Muscle layer of duodenum (tissue), 2 donors: ENCODE measurements around the gene SPECC1.
"Not testable (repeated sequence)": the region's sequence is repeated elsewhere in the genome, so short reads cannot be mapped to it uniquely, and the experiment has no call there.

Source experiments
- H3K27ac ChIP-seq: one replicate; pipeline ENCODE4 v1.7.0; 2013; ENCODE audit warnings: mild to moderate bottlenecking, low read length
- H3K27me3 ChIP-seq: one replicate; pipeline ENCODE4 v1.7.0; 2013; ENCODE audit warnings: low read depth, mild to moderate bottlenecking, control low read depth, low read length
- H3K36me3 ChIP-seq, 2 donors: one replicate each; pipeline ENCODE4 v1.7.0; 2013; ENCODE audit warnings: low read length in 2 of 2, control low read depth in 1 of 2, mild to moderate bottlenecking in 1 of 2; ENCODE audit not compliant: insufficient read depth in 2 of 2, control insufficient read depth in 1 of 2
- H3K4me1 ChIP-seq, 2 donors: one replicate each; pipeline ENCODE4 v1.7.0; 2013; ENCODE audit warnings: low read length in 2 of 2, mild to moderate bottlenecking in 2 of 2, control low read depth in 1 of 2, moderate library complexity in 1 of 2; ENCODE audit not compliant: insufficient read depth in 2 of 2, control insufficient read depth in 1 of 2
- H3K4me3 ChIP-seq, 2 donors: one replicate each; pipeline ENCODE4 v1.7.0; 2013; ENCODE audit warnings: low read length in 2 of 2, low read depth in 1 of 2, mild to moderate bottlenecking in 1 of 2
- H3K9me3 ChIP-seq, 2 donors: one replicate each; pipeline ENCODE4 v1.7.0; 2013; ENCODE audit warnings: low read length in 2 of 2, control low read depth in 1 of 2, mild to moderate bottlenecking in 1 of 2; ENCODE audit not compliant: control insufficient read depth in 1 of 2
- donor health status: healthy.

SPECC1 gene

GRCh38 chr17:20217677-20218076 lies 208.5 kb downstream of the SPECC1 start:
- H3K4me3 ChIP-seq, result no peak overlapping the region
- no peaks in the 10 kb centered on the region for H3K4me1 ChIP-seq
- no peaks in the 10 kb centered on the region for H3K36me3 ChIP-seq
- no peak overlapping the region for H3K27ac ChIP-seq
- no peaks in the 10 kb centered on the region for H3K27me3 ChIP-seq
- H3K9me3 ChIP-seq, result peaks cover 0 to 5% of the 10 kb centered on the region in 2 donors

GRCh38 chr17:20218272-20218671 lies 209.1 kb downstream of the SPECC1 start:
- Histone ChIP-seq H3K9me3 (peaks cover 0 to 5% of the 10 kb centered on the region in 2 donors), H3K4me1 (no peaks in the 10 kb centered on the region), H3K36me3 (no peaks in the 10 kb centered on the region), H3K27me3 (no peaks in the 10 kb centered on the region), H3K27ac (no peak overlapping the region), H3K4me3 (no peak overlapping the region)

- peaks cover 0 to 5% of the 10 kb centered on the region in 2 donors for H3K9me3 ChIP-seq
- H3K4me3 ChIP-seq, result no peak overlapping the region
- H3K4me1 ChIP-seq, result peaks cover 0 to 5% of the 10 kb centered on the region in 2 donors
- no peaks in the 10 kb centered on the region for H3K36me3 ChIP-seq
- no peak overlapping the region for H3K27ac ChIP-seq
- H3K27me3 ChIP-seq, result no peaks in the 10 kb centered on the region
These were observed 214.7 kb downstream of the SPECC1 start for GRCh38 chr17:20223808-20224328.

GRCh38 chr17:20224379-20224778 lies 215.2 kb downstream of the SPECC1 start:
- peaks cover 0 to 5% of the 10 kb centered on the region in 2 donors for H3K4me1 ChIP-seq
- H3K9me3 ChIP-seq, result peaks cover 0 to 5% of the 10 kb centered on the region in 2 donors
- no peak overlapping the region for H3K4me3 ChIP-seq
- no peak overlapping the region for H3K27ac ChIP-seq
- no peaks in the 10 kb centered on the region for H3K36me3 ChIP-seq
- H3K27me3 ChIP-seq, result no peaks in the 10 kb centered on the region

GRCh38 chr17:20225162-20226115 lies 216.3 kb downstream of the SPECC1 start:
- Histone ChIP-seq H3K9me3 (no peaks in the 10 kb centered on the region), H3K27ac (no peak overlapping the region), H3K4me3 (no peak overlapping the region), H3K27me3 (no peaks in the 10 kb centered on the region), H3K4me1 (peaks cover 0 to 5% of the 10 kb centered on the region in 2 donors), H3K36me3 (no peaks in the 10 kb centered on the region)

- no peaks in the 10 kb centered on the region for H3K9me3 ChIP-seq
- no peak overlapping the region for H3K27ac ChIP-seq
- H3K4me1 ChIP-seq, result peaks cover 0 to 5% of the 10 kb centered on the region in 2 donors
- no peaks in the 10 kb centered on the region for H3K27me3 ChIP-seq
- no peak overlapping the region for H3K4me3 ChIP-seq
- no peaks in the 10 kb centered on the region for H3K36me3 ChIP-seq
These were observed 217.8 kb downstream of the SPECC1 start for GRCh38 chr17:20226814-20227482.

- H3K9me3 ChIP-seq, H3K27me3 ChIP-seq, H3K36me3 ChIP-seq, H3K4me3 ChIP-seq, H3K27ac ChIP-seq, H3K4me1 ChIP-seq: not testable (repeated sequence)
These were observed 218.7 kb downstream of the SPECC1 start for GRCh38 chr17:20227720-20228370.

- Histone ChIP-seq H3K4me3 (no peak overlapping the region), H3K27me3 (no peaks in the 10 kb centered on the region), H3K36me3 (peaks cover 0 to 8% of the 10 kb centered on the region in 2 donors), H3K4me1 (peaks cover 0 to 5% of the 10 kb centered on the region in 2 donors), H3K27ac (no peak overlapping the region), H3K9me3 (no peaks in the 10 kb centered on the region)
These were observed 219.3 kb downstream of the SPECC1 start for GRCh38 chr17:20228410-20228809.

- H3K9me3 ChIP-seq, result no peaks in the 10 kb centered on the region
- H3K27ac ChIP-seq, result no peak overlapping the region
- H3K4me1 ChIP-seq, result peaks cover 0 to 5% of the 10 kb centered on the region in 2 donors
- H3K4me3 ChIP-seq, result no peak overlapping the region
- H3K27me3 ChIP-seq, result no peaks in the 10 kb centered on the region
- peaks cover 0 to 8% of the 10 kb centered on the region in 2 donors for H3K36me3 ChIP-seq
These were observed 219.7 kb downstream of the SPECC1 start for GRCh38 chr17:20228860-20229259.

- H3K36me3 ChIP-seq, result peaks cover 0 to 8% of the 10 kb centered on the region in 2 donors
- H3K27ac ChIP-seq, result no peak overlapping the region
- H3K4me3 ChIP-seq, result no peak overlapping the region
- H3K4me1 ChIP-seq, result peaks cover 0 to 5% of the 10 kb centered on the region in 2 donors
- H3K27me3 ChIP-seq, result no peaks in the 10 kb centered on the region
- H3K9me3 ChIP-seq, result no peaks in the 10 kb centered on the region
These were observed 221.8 kb downstream of the SPECC1 start for GRCh38 chr17:20230924-20231323.

- H3K27me3 ChIP-seq, result no peaks in the 10 kb centered on the region
- H3K36me3 ChIP-seq, result peaks cover 0 to 8% of the 10 kb centered on the region in 2 donors
- H3K9me3 ChIP-seq, result no peaks in the 10 kb centered on the region
- no peaks in the 10 kb centered on the region for H3K4me1 ChIP-seq
- H3K27ac ChIP-seq, result no peak overlapping the region
- no peak overlapping the region for H3K4me3 ChIP-seq
These were observed 223.5 kb downstream of the SPECC1 start for GRCh38 chr17:20232611-20233010.
